ENCODE measurements around the gene AQP2.

Gene AQP2

DNA sequence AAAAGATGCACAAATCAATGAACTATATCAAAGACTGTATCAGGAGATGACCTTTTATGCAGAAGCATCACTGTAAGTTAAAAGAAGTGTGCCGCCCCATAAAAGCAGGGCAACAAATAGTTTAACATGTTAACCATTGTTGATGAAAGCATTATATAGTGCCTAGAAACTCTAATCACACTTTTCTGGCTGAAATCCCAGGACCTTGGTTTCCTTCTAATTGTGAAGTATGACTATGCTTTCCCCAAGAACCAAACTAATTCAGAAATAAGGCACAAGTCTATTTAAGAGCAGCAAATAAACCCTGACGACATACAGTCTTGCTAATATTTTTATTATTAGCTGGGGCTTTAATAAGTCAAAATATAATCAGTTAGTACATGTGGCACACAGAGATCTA is 53.1 kb downstream of the AQP2 start:
- FAIRE-seq, result no peak

- no peak for FAIRE-seq
Measured at GRCh38 chr12:50004696-50005095, 54.2 kb downstream of the AQP2 start.

DNA sequence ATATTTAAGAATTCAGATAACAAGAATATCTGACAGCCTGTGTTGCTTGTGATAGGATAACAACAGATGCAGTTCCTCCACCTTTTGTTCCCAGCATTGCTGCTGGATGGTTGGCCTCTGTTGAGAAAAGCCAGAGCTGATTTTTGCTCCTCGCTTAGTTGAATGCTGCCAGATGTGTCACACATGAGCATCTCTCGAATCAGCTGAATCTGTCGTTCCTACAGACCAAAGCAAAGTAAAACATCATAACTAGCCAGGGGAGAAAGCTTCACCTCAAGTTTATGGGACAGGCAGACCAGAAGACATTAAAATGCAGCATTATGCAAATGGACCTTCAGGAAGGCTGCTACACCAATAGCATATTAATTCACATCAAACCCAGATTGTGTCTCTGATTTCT is 54.6 kb downstream of the AQP2 start:
- FAIRE-seq, result no peak

DNA sequence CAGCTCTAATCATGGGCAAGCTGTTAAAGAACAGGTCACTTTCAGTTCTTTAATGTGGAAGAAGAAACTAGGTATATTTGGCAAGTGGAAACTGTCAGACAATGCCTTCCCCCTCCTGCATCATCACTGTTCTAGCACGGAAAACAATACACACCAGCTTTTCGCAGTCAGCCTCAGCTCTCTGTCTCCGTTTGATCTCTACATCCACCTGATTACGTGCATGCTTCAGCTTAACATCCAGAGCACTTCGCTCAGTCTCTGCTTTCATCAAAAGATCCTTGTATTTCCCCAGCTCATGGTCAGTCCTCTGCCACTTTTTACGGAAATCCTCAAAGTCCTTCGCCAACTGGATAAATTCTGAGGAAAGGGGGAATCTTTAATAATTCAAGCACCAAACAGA is 55.7 kb downstream of the AQP2 start:
- no peak for FAIRE-seq

GRCh38 chr12:50006754-50007442 is 56.4 kb downstream of the AQP2 start:
- no peak for FAIRE-seq

Data from TTC549 (cell line).